ENCODE data around the gene PNPLA7. TPM values are rescaled to one million over a fixed set of nuclear protein-coding genes. Genes with fewer than 3 reads are reported as not detected.
"Not testable (repeated sequence)": the region's sequence is repeated elsewhere in the genome, so short reads cannot be mapped to it uniquely, and the experiment has no call there.

PNPLA7 gene
- total RNA-seq, 1 experiment from 2014 or later: 1.8 TPM

DNA sequence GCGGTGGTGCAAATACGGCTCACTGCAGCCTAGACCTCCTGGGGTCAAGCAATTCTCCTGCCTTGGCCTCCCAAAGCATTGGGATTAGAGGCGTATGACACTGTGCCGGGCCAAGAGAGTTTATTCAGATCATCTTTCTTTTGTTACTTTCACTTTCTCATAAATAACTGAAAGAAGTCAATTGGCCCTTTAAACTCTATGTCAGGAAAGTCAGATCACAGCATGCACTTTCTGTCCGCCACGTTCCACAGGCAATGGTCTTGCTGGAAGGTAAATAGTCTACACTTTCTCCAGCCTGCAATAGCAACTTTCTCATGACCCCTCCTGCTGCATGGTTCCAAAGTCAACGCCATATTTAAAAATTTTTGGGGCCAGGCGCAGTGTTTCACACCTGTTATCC lies 48.7 kb upstream of the PNPLA7 start:
- H3K4me3 ChIP-seq (replicated peaks in 1 of 2; ENCODE audit: low read depth in 1 of 2, low read length in 2 of 2): no peak overlapping the region
- TF ChIP-seq CBX3 (IDR thresholded peaks at IDR 0.05; ENCODE audit: low read depth): no peak
- TF ChIP-seq EZH2 (IDR thresholded peaks at IDR 0.05): no peak
- TF ChIP-seq, protein P1, sequence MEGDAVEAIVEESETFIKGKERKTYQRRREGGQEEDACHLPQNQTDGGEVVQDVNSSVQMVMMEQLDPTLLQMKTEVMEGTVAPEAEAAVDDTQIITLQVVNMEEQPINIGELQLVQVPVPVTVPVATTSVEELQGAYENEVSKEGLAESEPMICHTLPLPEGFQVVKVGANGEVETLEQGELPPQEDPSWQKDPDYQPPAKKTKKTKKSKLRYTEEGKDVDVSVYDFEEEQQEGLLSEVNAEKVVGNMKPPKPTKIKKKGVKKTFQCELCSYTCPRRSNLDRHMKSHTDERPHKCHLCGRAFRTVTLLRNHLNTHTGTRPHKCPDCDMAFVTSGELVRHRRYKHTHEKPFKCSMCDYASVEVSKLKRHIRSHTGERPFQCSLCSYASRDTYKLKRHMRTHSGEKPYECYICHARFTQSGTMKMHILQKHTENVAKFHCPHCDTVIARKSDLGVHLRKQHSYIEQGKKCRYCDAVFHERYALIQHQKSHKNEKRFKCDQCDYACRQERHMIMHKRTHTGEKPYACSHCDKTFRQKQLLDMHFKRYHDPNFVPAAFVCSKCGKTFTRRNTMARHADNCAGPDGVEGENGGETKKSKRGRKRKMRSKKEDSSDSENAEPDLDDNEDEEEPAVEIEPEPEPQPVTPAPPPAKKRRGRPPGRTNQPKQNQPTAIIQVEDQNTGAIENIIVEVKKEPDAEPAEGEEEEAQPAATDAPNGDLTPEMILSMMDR (IDR thresholded peaks at IDR 0.05 in 2 of 3, conservative IDR thresholded peaks at IDR 0.05 in 1 of 3; ENCODE audit: borderline replicate concordance in 1 of 3, insufficient read depth in 1 of 3, low read depth in 2 of 3, low read length in 2 of 3): no peak
- TF ChIP-seq ZFX (IDR thresholded peaks at IDR 0.05): no peak
- TF ChIP-seq ELF1 (IDR thresholded peaks at IDR 0.05; ENCODE audit: borderline replicate concordance, low read depth): no peak
- no peak for TF ChIP-seq TCF7L2 (IDR thresholded peaks at IDR 0.05; ENCODE audit: borderline replicate concordance, extremely low read depth, insufficient read depth, insufficient read length)
- TF ChIP-seq, protein P2, sequence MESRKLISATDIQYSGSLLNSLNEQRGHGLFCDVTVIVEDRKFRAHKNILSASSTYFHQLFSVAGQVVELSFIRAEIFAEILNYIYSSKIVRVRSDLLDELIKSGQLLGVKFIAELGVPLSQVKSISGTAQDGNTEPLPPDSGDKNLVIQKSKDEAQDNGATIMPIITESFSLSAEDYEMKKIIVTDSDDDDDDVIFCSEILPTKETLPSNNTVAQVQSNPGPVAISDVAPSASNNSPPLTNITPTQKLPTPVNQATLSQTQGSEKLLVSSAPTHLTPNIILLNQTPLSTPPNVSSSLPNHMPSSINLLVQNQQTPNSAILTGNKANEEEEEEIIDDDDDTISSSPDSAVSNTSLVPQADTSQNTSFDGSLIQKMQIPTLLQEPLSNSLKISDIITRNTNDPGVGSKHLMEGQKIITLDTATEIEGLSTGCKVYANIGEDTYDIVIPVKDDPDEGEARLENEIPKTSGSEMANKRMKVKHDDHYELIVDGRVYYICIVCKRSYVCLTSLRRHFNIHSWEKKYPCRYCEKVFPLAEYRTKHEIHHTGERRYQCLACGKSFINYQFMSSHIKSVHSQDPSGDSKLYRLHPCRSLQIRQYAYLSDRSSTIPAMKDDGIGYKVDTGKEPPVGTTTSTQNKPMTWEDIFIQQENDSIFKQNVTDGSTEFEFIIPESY (IDR thresholded peaks at IDR 0.05; ENCODE audit: extremely low read depth, insufficient replicate concordance, low read length): no peak
- TF ChIP-seq JUND (IDR thresholded peaks at IDR 0.05): no peak
- no peak for TF ChIP-seq FOSL1 (IDR thresholded peaks at IDR 0.05; ENCODE audit: low read depth)
- TF ChIP-seq ATF3 (IDR thresholded peaks at IDR 0.05): no peak
- TF ChIP-seq, protein P3, sequence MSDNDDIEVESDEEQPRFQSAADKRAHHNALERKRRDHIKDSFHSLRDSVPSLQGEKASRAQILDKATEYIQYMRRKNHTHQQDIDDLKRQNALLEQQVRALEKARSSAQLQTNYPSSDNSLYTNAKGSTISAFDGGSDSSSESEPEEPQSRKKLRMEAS (IDR thresholded peaks at IDR 0.05): no peak
- ChIA-PET RAD21 (ENCODE audit: low non-redundant PET in 1 of 2, low total read pairs in 2 of 2, uncharacterized antibody in 2 of 2, unreplicated experiment in 2 of 2) (no interaction called here), CTCF (no interaction called here), POLR2A (interaction anchor here (0.6 kb wide), 1 partner anchor 308 kb away, joined by 4 read pairs; no protein-coding TSS in a partner anchor)
- intact Hi-C loops (cut with micrococcal nuclease): no loop called here
- BruUV-seq (replicated peaks): no TSS peak
- no peaks in the 10 kb centered on the region for H4K20me1 ChIP-seq (ENCODE audit: insufficient read depth)
- H3K27ac ChIP-seq (ENCODE audit: low read depth, low read length): no peak overlapping the region
- peaks cover 2 to 18% of the 10 kb centered on the region in 2 experiments; a peak in 3 of 4 replicates for H3K4me1 ChIP-seq (ENCODE audit: control insufficient read depth in 1 of 2, insufficient read depth in 2 of 2, low read length in 2 of 2)
- no peaks in the 10 kb centered on the region for H3K79me2 ChIP-seq (ENCODE audit: insufficient read depth, low read length)
- no peaks in the 10 kb centered on the region for H3K36me3 ChIP-seq (ENCODE audit: control insufficient read depth in 1 of 2, insufficient read depth in 2 of 2, low read length in 2 of 2)
- DNase-seq (ENCODE audit: low read depth, low spot score): no peak
- H3K4me2 ChIP-seq (ENCODE audit: low read length): no peak overlapping the region
- no peak overlapping the region for H3K9ac ChIP-seq (ENCODE audit: low read length)
- H3K9me2 ChIP-seq (ENCODE audit: insufficient read depth): no peaks in the 10 kb centered on the region
- no peak overlapping the region for H2AFZ ChIP-seq (ENCODE audit: low read depth, low read length, poor library complexity, severe bottlenecking)
- no peak for ATAC-seq
- H3K27me3 ChIP-seq (ENCODE audit: insufficient read depth, low read length): no peaks in the 10 kb centered on the region
- no peaks in the 10 kb centered on the region for H3K9me3 ChIP-seq (ENCODE audit: control insufficient read depth in 1 of 2, insufficient read depth in 1 of 2, low read depth in 1 of 2, low read length in 2 of 2)

DNA sequence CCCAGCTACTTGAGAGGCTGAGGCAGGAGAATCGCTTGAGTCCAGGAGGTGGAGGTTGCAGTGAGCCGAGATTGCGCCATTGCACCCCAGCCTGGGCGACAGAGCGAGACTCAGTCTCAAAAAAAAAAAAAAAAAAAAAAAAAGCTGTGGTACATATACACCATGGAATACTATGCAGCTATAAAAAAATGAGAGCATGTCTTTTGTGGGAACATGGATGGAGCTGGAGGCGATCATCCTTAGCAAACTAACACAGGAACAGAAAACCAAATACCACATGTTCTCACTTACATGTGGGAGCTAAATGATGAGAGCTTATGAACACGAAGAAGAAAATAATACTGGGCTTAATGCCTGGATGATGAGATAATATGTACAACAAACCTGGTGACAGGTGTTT lies 46.4 kb upstream of the PNPLA7 start:
- H3K4me3 ChIP-seq (replicated peaks in 1 of 2; ENCODE audit: low read depth in 1 of 2, low read length in 2 of 2); H3K9me2 ChIP-seq (ENCODE audit: insufficient read depth); H3K27me3 ChIP-seq (ENCODE audit: insufficient read depth, low read length); CTCF ChIA-PET; H4K20me1 ChIP-seq (ENCODE audit: insufficient read depth); ATAC-seq; DNase-seq (ENCODE audit: low read depth, low spot score); H2AFZ ChIP-seq (ENCODE audit: low read depth, low read length, poor library complexity, severe bottlenecking); BruUV-seq (replicated peaks); H3K9ac ChIP-seq (ENCODE audit: low read length); H3K36me3 ChIP-seq (ENCODE audit: control insufficient read depth in 1 of 2, insufficient read depth in 2 of 2, low read length in 2 of 2); H3K9me3 ChIP-seq (ENCODE audit: control insufficient read depth in 1 of 2, insufficient read depth in 1 of 2, low read depth in 1 of 2, low read length in 2 of 2); H3K4me2 ChIP-seq (ENCODE audit: low read length); H3K79me2 ChIP-seq (ENCODE audit: insufficient read depth, low read length); H3K27ac ChIP-seq (ENCODE audit: low read depth, low read length); intact Hi-C loops (cut with micrococcal nuclease): not testable (repeated sequence)
- H3K4me1 ChIP-seq (ENCODE audit: control insufficient read depth in 1 of 2, insufficient read depth in 2 of 2, low read length in 2 of 2): peaks cover 2 to 13% of the 10 kb centered on the region in 2 experiments; a peak in 2 of 4 replicates
- RAD21 ChIA-PET (ENCODE audit: low non-redundant PET in 1 of 2, low total read pairs in 2 of 2, uncharacterized antibody in 2 of 2, unreplicated experiment in 2 of 2): interaction anchor here (0.6 to 0.7 kb wide), 2 partner anchors 14 to 59 kb away, joined by 4 to 5 read pairs; no protein-coding TSS in a partner anchor
- POLR2A ChIA-PET: interaction anchor here (2.2 kb wide), 1 partner anchor 8 kb away, joined by 6 read pairs; the partner anchor contains the start of gene ARRDC1
